ENCODE measurements around the gene MRPL50. TPM values are rescaled to one million over a fixed set of nuclear protein-coding genes. Genes with fewer than 3 reads are reported as not detected.
A peak's percentile ranks its signal among the peaks of the same experiment; 100 is the strongest.

Gene MRPL50
- total RNA-seq, 1 experiment from 2014 or later = 19.6 TPM

DNA sequence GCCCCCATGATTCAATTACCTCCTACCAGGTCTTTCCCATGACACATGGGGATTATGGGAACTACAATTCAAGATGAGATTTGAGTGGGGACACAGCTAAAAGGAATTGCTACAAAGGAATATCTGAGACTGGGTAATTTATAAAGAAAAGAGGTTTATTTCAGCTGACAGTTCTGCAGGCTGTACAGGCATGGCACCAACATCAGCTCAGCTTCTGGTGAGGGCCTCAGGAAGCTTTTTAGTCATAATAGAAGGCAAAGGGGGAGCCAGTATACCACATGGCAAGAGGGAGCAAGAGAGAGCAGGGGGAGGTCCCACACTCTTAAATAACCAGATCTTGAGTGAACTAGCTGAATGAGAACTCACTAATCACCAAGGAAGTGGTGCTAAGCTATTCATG, 48.3 kb upstream of the MRPL50 start:
- CTCF ChIA-PET = interaction anchor here (1.0 to 1.4 kb wide), 4 partner anchors 10 to 40 kb away, joined by 3 to 5 read pairs (median 3); a partner anchor contains a TSS
- no peak overlapping the region for H3K27ac Mint-ChIP-seq

DNA sequence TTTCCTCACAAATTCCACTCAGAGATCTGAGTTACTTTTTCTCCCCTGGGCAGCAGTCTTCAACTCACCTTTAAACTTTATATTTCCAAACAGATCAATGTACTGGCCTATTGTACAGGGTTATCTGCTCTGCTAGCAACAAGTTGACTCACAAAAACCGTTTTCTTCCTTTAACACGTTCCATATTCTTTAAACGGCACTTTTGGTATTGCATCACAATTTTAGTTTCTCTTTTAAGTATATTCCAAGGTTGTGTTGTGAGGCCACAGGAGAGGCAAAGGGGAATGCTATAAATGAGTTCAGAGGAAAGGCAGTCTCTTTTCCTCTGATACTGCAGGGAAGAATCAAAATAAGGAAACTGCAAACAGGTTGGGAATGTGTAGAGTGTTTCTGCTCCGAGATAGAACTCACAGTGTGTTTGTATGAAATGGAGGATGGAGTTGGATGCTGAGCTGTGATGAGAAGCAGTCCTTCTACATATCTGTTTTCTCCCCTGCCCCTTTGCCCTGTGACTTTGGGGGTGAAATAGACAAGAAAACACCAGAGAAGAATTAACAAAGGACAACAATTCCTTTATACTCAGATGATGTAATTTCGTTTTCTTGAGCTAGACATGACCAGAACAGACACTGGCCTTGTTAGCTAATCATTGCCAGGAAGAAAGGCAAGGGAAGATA, 47.1 kb upstream of the MRPL50 start:
- Mint-ChIP-seq H3K4me1 (peaks cover 8% of the 10 kb centered on the region), H3K4me3 (no peak overlapping the region), H3K36me3 (no peaks in the 10 kb centered on the region), H3K9me3 (no peaks in the 10 kb centered on the region), H3K27me3 (ENCODE audit: low read depth) (no peaks in the 10 kb centered on the region; the same call in none of the 2 replicates), H3K27ac (no peak overlapping the region)
- DNase-seq (ENCODE audit: low spot score) (no peak), ATAC-seq (no peak)
- ChIA-PET CTCF (interaction anchor here (1.0 to 1.4 kb wide), 5 partner anchors 11 to 57 kb away, joined by 3 to 5 read pairs (median 3); a partner anchor contains a TSS), POLR2A (no interaction called here)
- TF ChIP-seq GABPB1 (CRISPR knock-in tag; IDR thresholded peaks at IDR 0.05) (peak; percentile 89), ZNF671 (CRISPR knock-in tag; IDR thresholded peaks at IDR 0.05) (no peak)

More for the DNA sequence above, 48.3 kb upstream of the MRPL50 start:
- TF ChIP-seq OVOL2 (CRISPR knock-in tag; IDR thresholded peaks at IDR 0.05; ENCODE audit: borderline replicate concordance) (no peak), ZNF416 (CRISPR knock-in tag; IDR thresholded peaks at IDR 0.05) (no peak)
- Mint-ChIP-seq H3K27me3 (ENCODE audit: low read depth) (no peaks in the 10 kb centered on the region; the same call in none of the 2 replicates), H3K36me3 (peaks cover 3% of the 10 kb centered on the region), H3K4me3 (no peak overlapping the region), H3K9me3 (peaks cover 10% of the 10 kb centered on the region), H3K4me1 (peaks cover 8% of the 10 kb centered on the region)
- no peak for DNase-seq (ENCODE audit: low spot score)
- no peak for ATAC-seq
- POLR2A ChIA-PET = interaction anchor here (0.6 to 0.8 kb wide), 2 partner anchors 19 to 40 kb away, joined by 3 read pairs; no protein-coding TSS in a partner anchor

DNA sequence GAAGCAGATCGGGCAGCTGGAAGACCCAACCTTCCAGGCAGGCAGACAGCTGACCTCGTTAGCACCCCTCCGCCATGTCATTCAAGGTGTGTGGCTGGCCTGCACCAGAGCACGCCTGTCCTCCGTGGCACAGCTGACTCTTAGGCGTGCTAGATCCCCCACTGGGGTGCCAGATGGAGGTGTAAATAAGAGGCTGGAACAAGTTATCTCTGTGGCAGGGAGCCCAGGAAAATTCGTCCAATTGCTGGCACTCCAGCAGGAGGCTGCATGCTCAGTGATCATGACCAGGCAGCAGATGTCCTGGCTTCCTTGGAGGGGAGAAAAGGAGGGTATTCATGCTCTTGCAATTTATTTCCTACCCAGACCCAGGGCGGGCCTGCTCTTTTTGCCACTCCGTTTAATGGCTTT, 45.0 kb upstream of the MRPL50 start:
- no peak overlapping the region for H3K4me3 Mint-ChIP-seq
- H3K27ac Mint-ChIP-seq = no peak overlapping the region
- no peaks in the 10 kb centered on the region; the same call in 1 of the 2 replicates for H3K27me3 Mint-ChIP-seq (ENCODE audit: low read depth)
- DNase-seq (ENCODE audit: low spot score) (no peak), ATAC-seq (no peak)
- no peak for TF ChIP-seq ZNF219 (CRISPR knock-in tag; IDR thresholded peaks at IDR 0.05; ENCODE audit: borderline replicate concordance)
- TF ChIP-seq, protein P1, sequence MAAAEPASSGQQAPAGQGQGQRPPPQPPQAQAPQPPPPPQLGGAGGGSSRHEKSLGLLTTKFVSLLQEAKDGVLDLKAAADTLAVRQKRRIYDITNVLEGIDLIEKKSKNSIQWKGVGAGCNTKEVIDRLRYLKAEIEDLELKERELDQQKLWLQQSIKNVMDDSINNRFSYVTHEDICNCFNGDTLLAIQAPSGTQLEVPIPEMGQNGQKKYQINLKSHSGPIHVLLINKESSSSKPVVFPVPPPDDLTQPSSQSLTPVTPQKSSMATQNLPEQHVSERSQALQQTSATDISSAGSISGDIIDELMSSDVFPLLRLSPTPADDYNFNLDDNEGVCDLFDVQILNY (CRISPR knock-in tag; IDR thresholded peaks at IDR 0.05) = no peak
- no peaks in the 10 kb centered on the region for H3K36me3 Mint-ChIP-seq
- H3K4me1 Mint-ChIP-seq = no peaks in the 10 kb centered on the region; the same call in 1 of the 2 replicates
- CTCF ChIA-PET = interaction anchor here (0.8 kb wide), 1 partner anchor 16 kb away, joined by 3 read pairs; no protein-coding TSS in a partner anchor
- H3K9me3 Mint-ChIP-seq = no peaks in the 10 kb centered on the region
- POLR2A ChIA-PET = no interaction called here

DNA sequence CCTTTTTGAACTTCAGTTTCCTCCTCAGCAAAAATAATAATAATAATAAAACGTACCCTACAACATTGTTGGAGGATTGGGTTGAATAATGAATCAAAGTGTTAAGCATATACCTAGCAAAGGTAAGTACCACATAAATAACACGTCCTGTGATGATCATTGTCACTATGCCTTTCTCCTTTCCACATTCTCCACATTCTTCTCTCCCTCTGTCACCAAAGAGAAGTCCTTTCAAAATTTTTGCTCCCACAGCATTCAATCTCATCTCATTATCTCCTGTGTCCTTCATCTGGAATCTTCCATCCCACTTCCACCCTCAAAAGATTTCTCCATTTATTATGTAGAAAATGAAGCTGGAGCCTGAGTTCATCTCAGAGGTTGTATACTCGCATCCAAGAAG, 44.3 kb upstream of the MRPL50 start:
- POLR2A ChIA-PET = no interaction called here
- TF ChIP-seq GABPB1 (CRISPR knock-in tag; IDR thresholded peaks at IDR 0.05) (no peak), ZNF396 (CRISPR knock-in tag; IDR thresholded peaks at IDR 0.05; ENCODE audit: borderline replicate concordance) (no peak), ZNF671 (CRISPR knock-in tag; IDR thresholded peaks at IDR 0.05) (no peak), JAZF1 (CRISPR knock-in tag; IDR thresholded peaks at IDR 0.05) (no peak), NFATC4 (CRISPR knock-in tag; IDR thresholded peaks at IDR 0.05) (no peak), SMAD3 (CRISPR knock-in tag; IDR thresholded peaks at IDR 0.05; ENCODE audit: borderline replicate concordance) (no peak), TEAD4 (CRISPR knock-in tag; IDR thresholded peaks at IDR 0.05) (no peak), GRHL2 (CRISPR knock-in tag; IDR thresholded peaks at IDR 0.05; ENCODE audit: insufficient replicate concordance, severe bottlenecking) (no peak), EMX1 (CRISPR knock-in tag; IDR thresholded peaks at IDR 0.05) (no peak), CREB1 (CRISPR knock-in tag; IDR thresholded peaks at IDR 0.05) (no peak)
- TF ChIP-seq, protein P2, sequence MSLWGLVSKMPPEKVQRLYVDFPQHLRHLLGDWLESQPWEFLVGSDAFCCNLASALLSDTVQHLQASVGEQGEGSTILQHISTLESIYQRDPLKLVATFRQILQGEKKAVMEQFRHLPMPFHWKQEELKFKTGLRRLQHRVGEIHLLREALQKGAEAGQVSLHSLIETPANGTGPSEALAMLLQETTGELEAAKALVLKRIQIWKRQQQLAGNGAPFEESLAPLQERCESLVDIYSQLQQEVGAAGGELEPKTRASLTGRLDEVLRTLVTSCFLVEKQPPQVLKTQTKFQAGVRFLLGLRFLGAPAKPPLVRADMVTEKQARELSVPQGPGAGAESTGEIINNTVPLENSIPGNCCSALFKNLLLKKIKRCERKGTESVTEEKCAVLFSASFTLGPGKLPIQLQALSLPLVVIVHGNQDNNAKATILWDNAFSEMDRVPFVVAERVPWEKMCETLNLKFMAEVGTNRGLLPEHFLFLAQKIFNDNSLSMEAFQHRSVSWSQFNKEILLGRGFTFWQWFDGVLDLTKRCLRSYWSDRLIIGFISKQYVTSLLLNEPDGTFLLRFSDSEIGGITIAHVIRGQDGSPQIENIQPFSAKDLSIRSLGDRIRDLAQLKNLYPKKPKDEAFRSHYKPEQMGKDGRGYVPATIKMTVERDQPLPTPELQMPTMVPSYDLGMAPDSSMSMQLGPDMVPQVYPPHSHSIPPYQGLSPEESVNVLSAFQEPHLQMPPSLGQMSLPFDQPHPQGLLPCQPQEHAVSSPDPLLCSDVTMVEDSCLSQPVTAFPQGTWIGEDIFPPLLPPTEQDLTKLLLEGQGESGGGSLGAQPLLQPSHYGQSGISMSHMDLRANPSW (CRISPR knock-in tag; conservative IDR thresholded peaks at IDR 0.05; ENCODE audit: low read depth) = no peak
- TF ChIP-seq, protein P3, sequence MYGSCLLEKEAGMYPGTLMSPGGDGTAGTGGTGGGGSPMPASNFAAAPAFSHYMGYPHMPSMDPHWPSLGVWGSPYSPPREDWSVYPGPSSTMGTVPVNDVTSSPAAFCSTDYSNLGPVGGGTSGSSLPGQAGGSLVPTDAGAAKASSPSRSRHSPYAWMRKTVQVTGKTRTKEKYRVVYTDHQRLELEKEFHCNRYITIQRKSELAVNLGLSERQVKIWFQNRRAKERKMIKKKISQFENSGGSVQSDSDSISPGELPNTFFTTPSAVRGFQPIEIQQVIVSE (CRISPR knock-in tag; IDR thresholded peaks at IDR 0.05; ENCODE audit: borderline replicate concordance) = no peak
- TF ChIP-seq, protein P4, sequence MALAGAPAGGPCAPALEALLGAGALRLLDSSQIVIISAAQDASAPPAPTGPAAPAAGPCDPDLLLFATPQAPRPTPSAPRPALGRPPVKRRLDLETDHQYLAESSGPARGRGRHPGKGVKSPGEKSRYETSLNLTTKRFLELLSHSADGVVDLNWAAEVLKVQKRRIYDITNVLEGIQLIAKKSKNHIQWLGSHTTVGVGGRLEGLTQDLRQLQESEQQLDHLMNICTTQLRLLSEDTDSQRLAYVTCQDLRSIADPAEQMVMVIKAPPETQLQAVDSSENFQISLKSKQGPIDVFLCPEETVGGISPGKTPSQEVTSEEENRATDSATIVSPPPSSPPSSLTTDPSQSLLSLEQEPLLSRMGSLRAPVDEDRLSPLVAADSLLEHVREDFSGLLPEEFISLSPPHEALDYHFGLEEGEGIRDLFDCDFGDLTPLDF (CRISPR knock-in tag; IDR thresholded peaks at IDR 0.05) = no peak
- TF ChIP-seq, protein P5, sequence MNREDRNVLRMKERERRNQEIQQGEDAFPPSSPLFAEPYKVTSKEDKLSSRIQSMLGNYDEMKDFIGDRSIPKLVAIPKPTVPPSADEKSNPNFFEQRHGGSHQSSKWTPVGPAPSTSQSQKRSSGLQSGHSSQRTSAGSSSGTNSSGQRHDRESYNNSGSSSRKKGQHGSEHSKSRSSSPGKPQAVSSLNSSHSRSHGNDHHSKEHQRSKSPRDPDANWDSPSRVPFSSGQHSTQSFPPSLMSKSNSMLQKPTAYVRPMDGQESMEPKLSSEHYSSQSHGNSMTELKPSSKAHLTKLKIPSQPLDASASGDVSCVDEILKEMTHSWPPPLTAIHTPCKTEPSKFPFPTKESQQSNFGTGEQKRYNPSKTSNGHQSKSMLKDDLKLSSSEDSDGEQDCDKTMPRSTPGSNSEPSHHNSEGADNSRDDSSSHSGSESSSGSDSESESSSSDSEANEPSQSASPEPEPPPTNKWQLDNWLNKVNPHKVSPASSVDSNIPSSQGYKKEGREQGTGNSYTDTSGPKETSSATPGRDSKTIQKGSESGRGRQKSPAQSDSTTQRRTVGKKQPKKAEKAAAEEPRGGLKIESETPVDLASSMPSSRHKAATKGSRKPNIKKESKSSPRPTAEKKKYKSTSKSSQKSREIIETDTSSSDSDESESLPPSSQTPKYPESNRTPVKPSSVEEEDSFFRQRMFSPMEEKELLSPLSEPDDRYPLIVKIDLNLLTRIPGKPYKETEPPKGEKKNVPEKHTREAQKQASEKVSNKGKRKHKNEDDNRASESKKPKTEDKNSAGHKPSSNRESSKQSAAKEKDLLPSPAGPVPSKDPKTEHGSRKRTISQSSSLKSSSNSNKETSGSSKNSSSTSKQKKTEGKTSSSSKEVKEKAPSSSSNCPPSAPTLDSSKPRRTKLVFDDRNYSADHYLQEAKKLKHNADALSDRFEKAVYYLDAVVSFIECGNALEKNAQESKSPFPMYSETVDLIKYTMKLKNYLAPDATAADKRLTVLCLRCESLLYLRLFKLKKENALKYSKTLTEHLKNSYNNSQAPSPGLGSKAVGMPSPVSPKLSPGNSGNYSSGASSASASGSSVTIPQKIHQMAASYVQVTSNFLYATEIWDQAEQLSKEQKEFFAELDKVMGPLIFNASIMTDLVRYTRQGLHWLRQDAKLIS (CRISPR knock-in tag; IDR thresholded peaks at IDR 0.05; ENCODE audit: borderline replicate concordance) = no peak

More for the DNA sequence above, 44.3 kb upstream of the MRPL50 start:
- Mint-ChIP-seq H3K4me3 (no peak overlapping the region), H3K9me3 (no peaks in the 10 kb centered on the region), H3K27ac (no peak overlapping the region), H3K36me3 (no peaks in the 10 kb centered on the region), H3K4me1 (no peaks in the 10 kb centered on the region), H3K27me3 (ENCODE audit: low read depth) (no peaks in the 10 kb centered on the region; the same call in 1 of the 2 replicates)
- CTCF ChIA-PET = interaction anchor here (0.8 to 1.0 kb wide), 2 partner anchors 16 to 91 kb away, joined by 3 to 4 read pairs; no protein-coding TSS in a partner anchor
- DNase-seq (ENCODE audit: low spot score) = no peak
- ATAC-seq = no peak
